ENCODE results near the gene SHISAL2A. TPM values are rescaled to one million over a fixed set of nuclear protein-coding genes. Genes with fewer than 3 reads are reported as not detected.

Gene SHISAL2A
- total and polyA plus RNA-seq, 5 donors from 2014 or later: 4.3 to 27.2 (median 5.9) TPM

- peak overlapping the region; percentile 92 to 98 (median 95) for H3K4me3 Mint-ChIP-seq
Measured at GRCh38 chr1:52603630-52604029, 29.3 kb upstream of the SHISAL2A start.

DNA sequence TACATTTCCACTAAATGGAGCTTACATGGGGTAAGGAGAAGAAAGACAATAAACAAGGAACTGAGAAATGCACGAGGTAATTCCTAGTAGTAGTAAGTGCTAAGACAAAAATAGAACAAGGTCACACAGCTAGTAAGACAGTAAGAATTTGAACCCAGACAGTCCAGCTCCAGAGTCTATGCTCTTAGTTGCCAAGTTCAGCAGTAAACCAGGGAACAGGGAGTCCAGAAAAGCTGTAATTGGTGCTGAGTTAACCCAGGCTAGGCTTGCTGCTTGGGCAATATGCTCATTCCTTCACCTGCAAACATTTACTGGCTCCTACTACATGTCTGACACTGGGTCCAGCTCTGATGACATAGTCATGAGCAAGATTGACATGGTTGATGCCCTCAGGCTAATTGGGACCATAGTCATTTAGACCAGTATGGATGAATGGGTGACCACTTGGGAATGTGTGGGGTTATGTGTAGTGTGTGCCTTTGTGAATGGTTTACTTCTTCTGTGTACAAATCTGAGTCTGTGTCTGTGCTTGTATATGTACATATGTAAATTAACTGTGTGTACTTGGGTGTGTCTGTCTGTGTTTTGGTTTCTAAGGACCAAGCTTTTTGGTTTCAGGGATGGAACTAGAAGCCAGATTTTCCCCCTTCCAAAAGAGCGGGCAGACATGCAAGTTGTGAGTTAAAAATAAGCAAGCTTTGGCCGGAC is 28.8 kb upstream of the SHISAL2A start:
- peak in 1 of 3 donors; percentile 18 for DNase-seq
- Mint-ChIP-seq H3K4me1 (peaks cover 14 to 62% (median 41%) of the 10 kb centered on the region in 4 donors), H3K36me3 (peaks cover 31% of the 10 kb centered on the region), H3K4me3 (peak overlapping the region; percentile 92 to 98 (median 95)), H3K27me3 (no peaks in the 10 kb centered on the region), H3K9me3 (no peaks in the 10 kb centered on the region), H3K27ac (peak overlapping the region; percentile 78 to 98 (median 89))
- peak overlapping the region; percentile 25 for H3K27ac ChIP-seq (ENCODE audit: insufficient read depth, low read length, poor library complexity, severe bottlenecking)
- peak overlapping the region; percentile 73 for H3K4me3 ChIP-seq (ENCODE audit: low read depth, low read length)
- ATAC-seq (ENCODE audit: low read depth in 2 of 2): no peak
- H3K27me3 ChIP-seq (ENCODE audit: control insufficient read depth, insufficient read depth, low read length): no peaks in the 10 kb centered on the region
- H3K4me1 ChIP-seq (ENCODE audit: control insufficient read depth, insufficient read depth, low read length, poor library complexity, severe bottlenecking): peaks cover 37% of the 10 kb centered on the region
- H3K36me3 ChIP-seq (ENCODE audit: control insufficient read depth, insufficient read depth, low read length): peaks cover 10% of the 10 kb centered on the region
- no peaks in the 10 kb centered on the region for H3K9me3 ChIP-seq (ENCODE audit: control insufficient read depth in 2 of 2, low read length in 2 of 2)

More at GRCh38 chr1:52603630-52604029, 29.3 kb upstream of the SHISAL2A start:
- Mint-ChIP-seq H3K27me3 (no peaks in the 10 kb centered on the region), H3K4me1 (peaks cover 14 to 62% (median 41%) of the 10 kb centered on the region in 4 donors), H3K36me3 (peaks cover 33% of the 10 kb centered on the region), H3K9me3 (peaks cover 0 to 3% (median 0%) of the 10 kb centered on the region in 7 donors), H3K27ac (peak overlapping the region; percentile 89 to 98 (median 97))
- ATAC-seq (ENCODE audit: low read depth in 2 of 2): no peak
- H3K27me3 ChIP-seq (ENCODE audit: control insufficient read depth, insufficient read depth, low read length): no peaks in the 10 kb centered on the region
- peak overlapping the region; percentile 73 for H3K4me3 ChIP-seq (ENCODE audit: low read depth, low read length)
- DNase-seq: peak in 1 of 3 donors; percentile 15
- no peaks in the 10 kb centered on the region for H3K9me3 ChIP-seq (ENCODE audit: control insufficient read depth in 2 of 2, low read length in 2 of 2)
- H3K36me3 ChIP-seq (ENCODE audit: control insufficient read depth, insufficient read depth, low read length): peaks cover 10% of the 10 kb centered on the region
- H3K4me1 ChIP-seq (ENCODE audit: control insufficient read depth, insufficient read depth, low read length, poor library complexity, severe bottlenecking): peaks cover 37% of the 10 kb centered on the region
- peak overlapping the region; percentile 31 for H3K27ac ChIP-seq (ENCODE audit: insufficient read depth, low read length, poor library complexity, severe bottlenecking)

DNA sequence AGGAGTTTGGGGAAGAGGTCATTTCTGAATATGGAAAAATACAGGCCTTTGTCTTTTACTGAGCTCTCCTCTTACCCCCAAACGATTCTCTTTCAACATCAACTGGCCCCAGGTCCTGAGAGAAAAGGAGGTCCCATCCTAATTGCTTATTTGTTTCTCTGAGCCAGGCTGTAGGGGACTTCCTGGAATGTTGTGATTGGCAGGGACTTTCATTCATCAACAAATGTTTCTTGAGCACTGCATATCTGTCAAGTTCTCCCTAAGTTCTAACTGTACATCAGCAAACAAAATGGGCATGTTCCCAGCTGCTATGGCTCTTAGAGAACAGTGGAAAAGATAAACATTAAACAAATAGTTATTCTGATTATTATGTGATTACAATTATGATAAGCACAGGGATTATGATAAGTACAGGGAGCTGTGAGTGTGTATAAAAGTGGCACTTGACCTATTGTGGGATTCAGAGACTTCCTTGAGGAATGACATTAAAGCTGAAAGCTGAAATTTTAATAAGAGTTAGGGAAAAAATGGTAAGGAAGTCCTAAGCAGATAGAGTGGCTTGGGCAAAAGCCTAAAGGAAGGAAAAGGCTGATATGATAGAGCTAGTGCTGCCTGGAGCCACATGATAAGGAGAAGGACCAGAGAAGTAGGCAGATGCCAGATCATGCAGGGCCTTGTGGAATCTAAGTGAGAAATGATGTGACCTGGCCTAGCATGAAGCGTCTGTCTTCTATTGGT is 19.2 kb upstream of the SHISAL2A start:
- Mint-ChIP-seq H3K4me1 (peaks cover 10 to 31% (median 14%) of the 10 kb centered on the region in 4 donors), H3K9me3 (no peaks in the 10 kb centered on the region), H3K27me3 (peaks cover 4% of the 10 kb centered on the region), H3K27ac (peak overlapping the region in 1 of 3 donors; percentile 59), H3K4me3 (no peak overlapping the region), H3K36me3 (peaks cover 21% of the 10 kb centered on the region)
- H3K4me1 ChIP-seq (ENCODE audit: control insufficient read depth, insufficient read depth, low read length, poor library complexity, severe bottlenecking): no peaks in the 10 kb centered on the region
- no peak for ATAC-seq (ENCODE audit: low read depth in 2 of 2)
- no peak overlapping the region for H3K4me3 ChIP-seq (ENCODE audit: low read depth, low read length)
- no peaks in the 10 kb centered on the region for H3K9me3 ChIP-seq (ENCODE audit: control insufficient read depth in 2 of 2, low read length in 2 of 2)
- no peaks in the 10 kb centered on the region for H3K36me3 ChIP-seq (ENCODE audit: control insufficient read depth, insufficient read depth, low read length)
- no peaks in the 10 kb centered on the region for H3K27me3 ChIP-seq (ENCODE audit: control insufficient read depth, insufficient read depth, low read length)
- no peak for DNase-seq
- no peak overlapping the region for H3K27ac ChIP-seq (ENCODE audit: insufficient read depth, low read length, poor library complexity, severe bottlenecking)

DNA sequence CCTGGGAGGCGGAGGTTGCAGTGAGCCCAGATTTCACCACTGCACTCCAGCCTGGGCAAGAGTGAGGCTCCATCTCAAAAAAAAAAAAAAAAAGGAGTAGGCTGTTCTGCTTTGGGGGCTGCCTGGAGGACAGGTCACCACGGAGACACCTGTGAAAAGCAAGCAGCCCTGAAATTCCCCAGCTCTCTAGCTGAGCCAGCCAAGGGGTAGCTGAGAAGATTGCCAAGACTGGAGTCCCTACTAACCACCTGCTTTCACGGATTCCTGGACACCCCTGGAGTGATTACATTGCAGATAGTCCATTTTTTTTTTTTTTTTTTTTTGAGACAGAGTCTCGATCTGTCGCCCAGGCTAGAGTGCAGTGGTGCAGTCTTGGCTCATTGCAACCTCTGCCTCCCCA is 18.3 kb upstream of the SHISAL2A start:
- Histone ChIP-seq H3K4me3 (ENCODE audit: low read depth, low read length) (no peak overlapping the region), H3K36me3 (ENCODE audit: control insufficient read depth, insufficient read depth, low read length) (no peaks in the 10 kb centered on the region), H3K27me3 (ENCODE audit: control insufficient read depth, insufficient read depth, low read length) (no peaks in the 10 kb centered on the region), H3K27ac (ENCODE audit: insufficient read depth, low read length, poor library complexity, severe bottlenecking) (no peak overlapping the region), H3K9me3 (ENCODE audit: control insufficient read depth in 2 of 2, low read length in 2 of 2) (no peaks in the 10 kb centered on the region), H3K4me1 (ENCODE audit: control insufficient read depth, insufficient read depth, low read length, poor library complexity, severe bottlenecking) (no peaks in the 10 kb centered on the region)
- Mint-ChIP-seq H3K27ac (no peak overlapping the region), H3K4me1 (peaks cover 10 to 34% (median 14%) of the 10 kb centered on the region in 4 donors), H3K4me3 (no peak overlapping the region), H3K36me3 (peaks cover 24% of the 10 kb centered on the region), H3K27me3 (peaks cover 4% of the 10 kb centered on the region), H3K9me3 (no peaks in the 10 kb centered on the region)
- ATAC-seq (ENCODE audit: low read depth in 2 of 2): no peak
- no peak for DNase-seq

GRCh38 chr1:52615489-52616042 is 17.4 kb upstream of the SHISAL2A start:
- Mint-ChIP-seq H3K4me3 (no peak overlapping the region), H3K36me3 (peaks cover 27% of the 10 kb centered on the region), H3K4me1 (peaks cover 10 to 38% (median 18%) of the 10 kb centered on the region in 4 donors), H3K9me3 (peaks cover 0 to 2% (median 0%) of the 10 kb centered on the region in 7 donors), H3K27me3 (peaks cover 4% of the 10 kb centered on the region), H3K27ac (no peak overlapping the region)
- DNase-seq: no peak
- ATAC-seq (ENCODE audit: low read depth in 2 of 2): no peak
- Histone ChIP-seq H3K36me3 (ENCODE audit: control insufficient read depth, insufficient read depth, low read length) (no peaks in the 10 kb centered on the region), H3K4me3 (ENCODE audit: low read depth, low read length) (no peak overlapping the region), H3K27ac (ENCODE audit: insufficient read depth, low read length, poor library complexity, severe bottlenecking) (no peak overlapping the region), H3K27me3 (ENCODE audit: control insufficient read depth, insufficient read depth, low read length) (no peaks in the 10 kb centered on the region), H3K9me3 (ENCODE audit: control insufficient read depth in 2 of 2, low read length in 2 of 2) (no peaks in the 10 kb centered on the region), H3K4me1 (ENCODE audit: control insufficient read depth, insufficient read depth, low read length, poor library complexity, severe bottlenecking) (no peaks in the 10 kb centered on the region)

GRCh38 chr1:52621950-52622349 is 11.0 kb upstream of the SHISAL2A start:
- H3K9me3 Mint-ChIP-seq: peaks cover 0 to 4% (median 0%) of the 10 kb centered on the region in 7 donors
- Histone ChIP-seq H3K4me3 (ENCODE audit: low read depth, low read length) (no peak overlapping the region), H3K27ac (ENCODE audit: insufficient read depth, low read length, poor library complexity, severe bottlenecking) (no peak overlapping the region), H3K36me3 (ENCODE audit: control insufficient read depth, insufficient read depth, low read length) (no peaks in the 10 kb centered on the region), H3K9me3 (ENCODE audit: control insufficient read depth in 2 of 2, low read length in 2 of 2) (peaks cover 3% of the 10 kb centered on the region in 2 experiments), H3K4me1 (ENCODE audit: control insufficient read depth, insufficient read depth, low read length, poor library complexity, severe bottlenecking) (no peaks in the 10 kb centered on the region), H3K27me3 (ENCODE audit: control insufficient read depth, insufficient read depth, low read length) (no peaks in the 10 kb centered on the region)
- no peak for ATAC-seq (ENCODE audit: low read depth in 2 of 2)
- H3K4me1 Mint-ChIP-seq: peaks cover 8 to 28% (median 12%) of the 10 kb centered on the region in 4 donors
- DNase-seq: no peak
- H3K27ac Mint-ChIP-seq: no peak overlapping the region
- no peak overlapping the region for H3K4me3 Mint-ChIP-seq
- H3K36me3 Mint-ChIP-seq: peaks cover 13% of the 10 kb centered on the region
- no peaks in the 10 kb centered on the region for H3K27me3 Mint-ChIP-seq

DNA sequence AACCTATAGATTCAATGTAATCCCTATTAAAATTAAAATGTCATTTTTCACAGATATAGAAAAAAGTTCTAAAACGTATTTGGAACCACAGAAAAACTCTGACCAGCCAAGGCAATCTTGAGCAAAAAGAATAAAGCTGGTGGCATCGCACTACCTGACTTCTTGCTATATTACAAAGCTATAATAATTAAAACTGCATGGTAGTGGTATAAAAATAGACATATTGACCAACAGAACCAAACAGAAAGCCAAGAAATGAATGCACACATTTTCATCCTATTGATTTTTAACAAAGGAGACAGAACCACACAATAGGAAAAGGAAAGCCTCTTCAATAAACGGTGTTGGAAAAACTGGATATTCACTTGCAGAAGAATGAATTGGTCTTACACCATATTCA is 9.2 kb upstream of the SHISAL2A start:
- H3K27ac ChIP-seq (ENCODE audit: insufficient read depth, low read length, poor library complexity, severe bottlenecking): no peak overlapping the region
- no peak overlapping the region for H3K27ac Mint-ChIP-seq

More for the DNA sequence above, 9.2 kb upstream of the SHISAL2A start:
- no peaks in the 10 kb centered on the region for H3K4me1 ChIP-seq (ENCODE audit: control insufficient read depth, insufficient read depth, low read length, poor library complexity, severe bottlenecking)
- no peak for DNase-seq
- peaks cover 9 to 29% (median 14%) of the 10 kb centered on the region in 4 donors for H3K4me1 Mint-ChIP-seq
- H3K36me3 ChIP-seq (ENCODE audit: control insufficient read depth, insufficient read depth, low read length): no peaks in the 10 kb centered on the region
- no peaks in the 10 kb centered on the region for H3K27me3 ChIP-seq (ENCODE audit: control insufficient read depth, insufficient read depth, low read length)
- no peak overlapping the region for H3K4me3 Mint-ChIP-seq
- H3K9me3 ChIP-seq (ENCODE audit: control insufficient read depth in 2 of 2, low read length in 2 of 2): peaks cover 3% of the 10 kb centered on the region in 2 experiments
- peaks cover 0 to 4% (median 0%) of the 10 kb centered on the region in 7 donors for H3K9me3 Mint-ChIP-seq
- peaks cover 7% of the 10 kb centered on the region for H3K36me3 Mint-ChIP-seq
- no peak for ATAC-seq (ENCODE audit: low read depth in 2 of 2)
- no peak overlapping the region for H3K4me3 ChIP-seq (ENCODE audit: low read depth, low read length)
- H3K27me3 Mint-ChIP-seq: peaks cover 4% of the 10 kb centered on the region

Data from CD4-positive, CD25-positive, alpha-beta regulatory T cell (primary cell).